WI38 (cell line): ENCODE measurements around the gene SUGCT.

Source experiments
- H3K4me3 ChIP-seq: 2 replicates; pipeline ENCODE4 v1.5.1; 2011; ENCODE audit warnings: low read depth, mild to moderate bottlenecking, control low read depth, low read length
- TF ChIP-seq, protein P1 (sequence below): IDR thresholded peaks from 2 replicates; pipeline ENCODE4 v1.5.1; 2012; ENCODE audit warnings: low read depth, mild to moderate bottlenecking, control low read depth, low read length

The SUGCT gene

DNA sequence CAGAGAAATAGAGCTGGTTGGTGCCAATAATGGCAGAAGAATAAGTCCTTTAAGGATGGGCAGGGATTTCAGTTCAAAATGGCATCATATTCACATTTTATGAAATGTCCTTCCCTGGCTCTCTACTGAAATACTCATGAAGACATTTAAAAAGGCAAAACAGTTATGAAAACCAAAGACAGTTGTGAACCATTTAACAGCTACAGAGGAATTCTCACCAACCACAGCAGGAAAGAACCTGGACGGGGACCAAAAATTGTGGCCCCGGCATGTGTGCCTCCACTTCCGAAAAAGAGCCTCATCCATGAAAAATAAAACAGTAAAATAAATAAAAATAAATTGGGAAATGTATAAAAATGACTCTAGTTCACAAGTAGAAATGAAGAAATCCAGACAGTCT lies 539.5 kb downstream of the SUGCT start:
- TF ChIP-seq, protein P1, sequence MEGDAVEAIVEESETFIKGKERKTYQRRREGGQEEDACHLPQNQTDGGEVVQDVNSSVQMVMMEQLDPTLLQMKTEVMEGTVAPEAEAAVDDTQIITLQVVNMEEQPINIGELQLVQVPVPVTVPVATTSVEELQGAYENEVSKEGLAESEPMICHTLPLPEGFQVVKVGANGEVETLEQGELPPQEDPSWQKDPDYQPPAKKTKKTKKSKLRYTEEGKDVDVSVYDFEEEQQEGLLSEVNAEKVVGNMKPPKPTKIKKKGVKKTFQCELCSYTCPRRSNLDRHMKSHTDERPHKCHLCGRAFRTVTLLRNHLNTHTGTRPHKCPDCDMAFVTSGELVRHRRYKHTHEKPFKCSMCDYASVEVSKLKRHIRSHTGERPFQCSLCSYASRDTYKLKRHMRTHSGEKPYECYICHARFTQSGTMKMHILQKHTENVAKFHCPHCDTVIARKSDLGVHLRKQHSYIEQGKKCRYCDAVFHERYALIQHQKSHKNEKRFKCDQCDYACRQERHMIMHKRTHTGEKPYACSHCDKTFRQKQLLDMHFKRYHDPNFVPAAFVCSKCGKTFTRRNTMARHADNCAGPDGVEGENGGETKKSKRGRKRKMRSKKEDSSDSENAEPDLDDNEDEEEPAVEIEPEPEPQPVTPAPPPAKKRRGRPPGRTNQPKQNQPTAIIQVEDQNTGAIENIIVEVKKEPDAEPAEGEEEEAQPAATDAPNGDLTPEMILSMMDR: no peak

DNA sequence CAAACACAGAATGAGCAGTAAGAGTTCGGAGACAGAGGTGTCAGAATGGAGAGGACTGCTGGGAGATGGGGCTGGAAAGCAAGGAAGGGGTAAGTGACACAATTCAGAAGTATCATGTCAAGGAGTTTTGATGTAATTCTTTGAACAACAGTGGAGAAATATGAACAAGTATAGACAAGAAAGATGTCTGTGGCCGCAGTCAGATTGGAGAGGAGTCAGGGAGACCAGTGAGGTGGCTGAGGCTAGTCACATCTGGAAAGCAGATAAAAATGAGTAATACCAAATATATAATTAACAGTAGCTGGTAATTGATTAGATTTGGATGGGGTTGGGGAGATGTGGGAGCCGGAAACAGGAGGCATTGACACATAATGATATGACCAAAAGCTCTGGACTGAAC lies 540.9 kb downstream of the SUGCT start:
- TF ChIP-seq, protein P1: no peak
- no peak overlapping the region for H3K4me3 ChIP-seq

More for the DNA sequence above, 539.5 kb downstream of the SUGCT start:
- H3K4me3 ChIP-seq: no peak overlapping the region

DNA sequence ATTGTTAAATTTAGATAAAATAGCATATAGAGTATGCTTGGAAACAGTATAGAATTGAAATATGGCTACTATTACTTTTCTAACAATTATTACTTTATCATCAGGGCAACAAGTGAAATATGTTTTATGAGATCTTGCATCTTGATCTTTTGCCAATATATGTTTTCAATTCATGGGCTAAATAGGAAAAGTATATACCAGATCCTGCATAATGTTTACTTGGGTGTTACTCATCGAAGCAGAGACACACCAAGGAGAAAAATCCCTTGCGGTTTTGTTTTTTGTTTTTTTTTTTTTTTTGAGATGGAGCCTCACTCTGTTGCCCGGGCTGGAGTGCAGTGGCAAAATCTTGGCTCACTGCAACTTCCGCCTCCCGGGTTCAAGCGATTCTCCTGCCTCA lies 541.4 kb downstream of the SUGCT start:
- TF ChIP-seq, protein P1: no peak
- no peak overlapping the region for H3K4me3 ChIP-seq

DNA sequence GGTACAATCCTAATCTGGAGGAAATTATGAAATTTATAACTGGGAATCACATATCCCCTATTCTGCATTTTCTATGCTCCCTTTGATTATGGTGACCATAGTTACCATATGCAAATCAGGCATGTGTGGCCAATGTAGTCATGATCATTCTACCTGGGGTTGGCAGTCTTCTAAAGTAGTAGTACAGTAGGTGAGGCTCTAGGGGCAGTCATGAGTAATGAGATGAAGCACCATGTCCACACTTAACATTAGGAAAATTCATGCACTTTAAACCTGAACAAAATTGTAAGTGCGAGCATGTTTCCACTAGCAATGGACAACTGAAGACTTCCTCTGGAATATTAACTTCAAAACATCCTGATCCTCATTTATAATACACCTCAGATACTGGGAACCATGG lies 545.9 kb downstream of the SUGCT start:
- TF ChIP-seq, protein P1: no peak
- H3K4me3 ChIP-seq: no peak overlapping the region

DNA sequence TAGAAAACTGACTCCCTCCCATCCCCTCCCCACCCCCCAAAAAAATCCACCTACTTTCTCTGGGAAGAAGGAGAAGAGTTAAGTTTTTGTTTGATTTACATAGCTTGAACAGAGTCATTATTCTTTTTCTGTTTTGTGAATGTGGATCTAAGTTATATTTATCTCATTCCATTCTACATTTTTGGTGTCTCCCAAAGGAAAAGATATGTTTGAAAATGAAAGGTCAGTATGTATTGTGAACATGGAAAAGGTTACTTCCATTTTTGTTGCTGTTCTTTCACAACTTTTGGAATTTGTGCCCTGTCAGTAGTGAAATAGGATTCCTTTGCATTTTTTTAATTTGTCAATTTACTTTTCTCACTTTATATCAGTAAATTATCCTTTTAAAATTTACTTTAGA lies 547.9 kb downstream of the SUGCT start:
- no peak overlapping the region for H3K4me3 ChIP-seq
- TF ChIP-seq, protein P1: no peak

DNA sequence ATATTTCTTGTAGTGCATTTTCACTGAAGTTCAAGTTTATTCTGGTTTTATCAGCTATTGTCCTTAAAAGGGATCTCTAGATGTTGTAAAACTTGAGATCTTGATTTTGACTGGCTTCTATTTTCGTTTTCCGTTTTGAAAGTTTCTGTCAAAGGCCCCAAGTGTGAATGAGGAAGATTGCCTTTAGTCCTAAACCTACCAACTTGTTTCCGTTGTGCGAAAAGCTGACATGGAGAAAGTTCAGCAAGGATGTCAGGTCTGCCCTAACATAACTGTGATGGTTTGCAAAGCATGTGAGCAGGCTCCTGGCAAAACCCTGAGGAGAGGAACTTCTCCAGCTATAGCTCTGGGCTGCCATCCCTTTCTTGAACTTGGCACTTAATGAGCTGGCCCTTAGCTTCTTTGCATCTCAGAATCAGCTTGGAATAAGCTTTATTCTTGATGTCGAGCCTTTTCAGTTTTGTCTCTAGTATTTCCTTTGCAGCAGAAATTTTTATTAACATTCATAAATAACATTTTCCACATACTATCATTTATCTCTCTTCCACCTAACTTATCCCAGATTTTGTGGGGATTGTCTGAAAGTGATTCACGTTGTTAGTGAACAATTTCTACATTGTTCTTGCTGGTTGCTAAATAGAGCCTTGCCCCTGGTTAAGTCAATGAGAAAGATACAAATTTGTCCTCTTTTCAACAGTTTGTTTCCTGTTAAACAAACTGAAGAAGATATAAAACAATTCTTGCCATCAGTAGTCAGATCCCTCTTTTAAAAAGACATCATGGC lies 559.4 kb downstream of the SUGCT start:
- TF ChIP-seq, protein P1: no peak
- H3K4me3 ChIP-seq: no peak overlapping the region

DNA sequence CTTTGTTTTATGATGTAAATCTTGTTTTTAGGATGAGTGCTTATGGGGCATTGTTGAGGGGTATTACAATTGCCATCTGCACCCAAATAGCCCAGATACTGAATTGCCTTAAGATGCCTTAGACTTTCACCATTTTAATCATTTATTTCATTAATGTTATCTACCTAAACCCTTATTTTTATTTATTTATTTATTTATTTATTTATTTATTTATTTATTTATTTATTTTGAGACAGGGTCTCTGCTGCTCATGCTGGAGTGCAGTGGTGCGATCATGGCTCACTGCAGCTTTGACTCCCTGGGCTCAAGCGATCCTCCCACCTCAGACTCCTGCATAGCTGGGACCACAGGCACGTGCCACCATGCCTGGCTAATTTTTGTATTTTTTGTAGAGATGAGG lies 560.2 kb downstream of the SUGCT start:
- no peak overlapping the region for H3K4me3 ChIP-seq
- TF ChIP-seq, protein P1: no peak
